Erythroblast (primary cell): Measurements from ENCODE around the gene PGM1.

ENCODE experiments used
- GATA1 ChIP-seq: IDR thresholded peaks from 2 replicates; pipeline ENCODE4 v1.6.1; 2011; ENCODE audit warnings: low read depth, mild to moderate bottlenecking, control low read depth, low read length, moderate library complexity
- POLR2A ChIP-seq: IDR thresholded peaks from 2 replicates; pipeline ENCODE4 v1.6.1; 2011; ENCODE audit warnings: mild to moderate bottlenecking, low read length

DNA sequence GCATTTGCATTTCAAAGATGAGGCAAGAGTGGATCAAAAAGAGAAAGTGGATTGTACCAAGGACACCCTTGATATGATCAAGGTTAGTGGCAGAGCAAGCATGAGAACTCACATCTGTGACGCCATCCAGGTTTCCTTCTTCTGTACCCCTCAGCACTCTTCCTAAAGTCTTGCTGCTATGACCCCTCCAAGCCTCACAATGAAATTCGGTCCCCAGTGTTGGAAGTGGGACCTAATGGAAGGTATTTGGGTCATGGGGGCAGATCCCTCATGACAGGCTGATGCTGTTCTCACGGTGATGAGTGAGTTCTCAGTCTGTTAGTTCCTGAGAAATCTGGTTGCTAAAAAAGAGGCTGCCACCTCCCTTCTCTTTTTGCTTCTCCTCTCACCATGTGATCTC lies 86.4 kb downstream of the PGM1 start:
- TF ChIP-seq POLR2A (no peak), GATA1 (no peak)
